K562 (cell line): Measurements from ENCODE around the gene BICC1.

Source experiments
- EZH2 ChIP-seq: IDR thresholded peaks from 2 replicates; pipeline ENCODE4 v1.6.1; 2012; ENCODE audit warnings: low read depth, mild to moderate bottlenecking, inconsistent platforms, low read length, borderline replicate concordance
- MAZ ChIP-seq, 2 experiments: fragments of 450-650 bp in 1 of 2; sonication (generic) in 1 of 2; formaldehyde crosslinking; IDR thresholded peaks in 1 of 2; conservative IDR thresholded peaks in 1 of 2; 2 replicates each; pipeline versions ENCODE4 v1.4.0 to v1.5.0; 2020; ENCODE audit warnings: mild to moderate bottlenecking in 1 of 2, missing genetic modification reagents in 1 of 2
- TF ChIP-seq, protein P1 (sequence below): fragments of 450-650 bp; IDR thresholded peaks from 2 replicates; pipeline ENCODE4 v1.7.1; 2018; ENCODE audit warnings: mild to moderate bottlenecking, low read depth; ENCODE audit not compliant: partially characterized antibody
- TF ChIP-seq, protein P2 (sequence below): fragments of 450-650 bp; formaldehyde crosslinking; conservative IDR thresholded peaks from 2 replicates; pipeline ENCODE4 v1.4.0; 2022; ENCODE audit warnings: mild to moderate bottlenecking, missing genetic modification characterization
- TF ChIP-seq, protein P3 (sequence below), 2 experiments: fragments of 450-650 bp; formaldehyde crosslinking in 1 of 2; IDR thresholded peaks; 2 replicates each; pipeline versions ENCODE4 v1.4.0 to v1.6.1; 2014 to 2020; ENCODE audit warnings: mild to moderate bottlenecking in 2 of 2, borderline replicate concordance in 1 of 2, low read depth in 1 of 2

DNA sequence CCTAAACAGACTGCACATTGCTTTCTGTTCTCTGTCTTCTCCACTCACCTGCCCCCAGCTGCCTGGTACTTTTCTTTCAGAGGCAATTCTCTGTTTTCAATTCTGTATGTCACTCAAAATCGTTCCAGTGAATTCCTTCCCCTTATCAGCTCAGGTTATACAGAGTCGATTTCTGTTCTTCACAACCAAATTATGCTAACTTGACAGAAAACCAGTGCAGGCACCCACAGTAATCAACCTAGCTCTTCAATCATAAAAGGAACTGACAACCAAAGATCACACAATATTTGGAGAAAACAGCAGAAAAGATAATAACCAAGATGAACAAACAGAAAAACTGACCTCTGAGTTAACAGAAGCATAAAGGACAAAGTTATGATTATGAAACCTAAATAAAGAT lies 360.5 kb downstream of the BICC1 start:
- TF ChIP-seq MAZ (CRISPR knock-in tag; conservative IDR thresholded peaks at IDR 0.05 in 1 of 2, IDR thresholded peaks at IDR 0.05 in 1 of 2) (no peak), EZH2 (no peak)
- TF ChIP-seq, protein P1, sequence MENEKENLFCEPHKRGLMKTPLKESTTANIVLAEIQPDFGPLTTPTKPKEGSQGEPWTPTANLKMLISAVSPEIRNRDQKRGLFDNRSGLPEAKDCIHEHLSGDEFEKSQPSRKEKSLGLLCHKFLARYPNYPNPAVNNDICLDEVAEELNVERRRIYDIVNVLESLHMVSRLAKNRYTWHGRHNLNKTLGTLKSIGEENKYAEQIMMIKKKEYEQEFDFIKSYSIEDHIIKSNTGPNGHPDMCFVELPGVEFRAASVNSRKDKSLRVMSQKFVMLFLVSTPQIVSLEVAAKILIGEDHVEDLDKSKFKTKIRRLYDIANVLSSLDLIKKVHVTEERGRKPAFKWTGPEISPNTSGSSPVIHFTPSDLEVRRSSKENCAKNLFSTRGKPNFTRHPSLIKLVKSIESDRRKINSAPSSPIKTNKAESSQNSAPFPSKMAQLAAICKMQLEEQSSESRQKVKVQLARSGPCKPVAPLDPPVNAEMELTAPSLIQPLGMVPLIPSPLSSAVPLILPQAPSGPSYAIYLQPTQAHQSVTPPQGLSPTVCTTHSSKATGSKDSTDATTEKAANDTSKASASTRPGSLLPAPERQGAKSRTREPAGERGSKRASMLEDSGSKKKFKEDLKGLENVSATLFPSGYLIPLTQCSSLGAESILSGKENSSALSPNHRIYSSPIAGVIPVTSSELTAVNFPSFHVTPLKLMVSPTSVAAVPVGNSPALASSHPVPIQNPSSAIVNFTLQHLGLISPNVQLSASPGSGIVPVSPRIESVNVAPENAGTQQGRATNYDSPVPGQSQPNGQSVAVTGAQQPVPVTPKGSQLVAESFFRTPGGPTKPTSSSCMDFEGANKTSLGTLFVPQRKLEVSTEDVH, result no peak
- TF ChIP-seq, protein P2, sequence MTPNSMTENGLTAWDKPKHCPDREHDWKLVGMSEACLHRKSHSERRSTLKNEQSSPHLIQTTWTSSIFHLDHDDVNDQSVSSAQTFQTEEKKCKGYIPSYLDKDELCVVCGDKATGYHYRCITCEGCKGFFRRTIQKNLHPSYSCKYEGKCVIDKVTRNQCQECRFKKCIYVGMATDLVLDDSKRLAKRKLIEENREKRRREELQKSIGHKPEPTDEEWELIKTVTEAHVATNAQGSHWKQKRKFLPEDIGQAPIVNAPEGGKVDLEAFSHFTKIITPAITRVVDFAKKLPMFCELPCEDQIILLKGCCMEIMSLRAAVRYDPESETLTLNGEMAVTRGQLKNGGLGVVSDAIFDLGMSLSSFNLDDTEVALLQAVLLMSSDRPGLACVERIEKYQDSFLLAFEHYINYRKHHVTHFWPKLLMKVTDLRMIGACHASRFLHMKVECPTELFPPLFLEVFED (CRISPR knock-in tag), result no peak
- TF ChIP-seq, protein P3, sequence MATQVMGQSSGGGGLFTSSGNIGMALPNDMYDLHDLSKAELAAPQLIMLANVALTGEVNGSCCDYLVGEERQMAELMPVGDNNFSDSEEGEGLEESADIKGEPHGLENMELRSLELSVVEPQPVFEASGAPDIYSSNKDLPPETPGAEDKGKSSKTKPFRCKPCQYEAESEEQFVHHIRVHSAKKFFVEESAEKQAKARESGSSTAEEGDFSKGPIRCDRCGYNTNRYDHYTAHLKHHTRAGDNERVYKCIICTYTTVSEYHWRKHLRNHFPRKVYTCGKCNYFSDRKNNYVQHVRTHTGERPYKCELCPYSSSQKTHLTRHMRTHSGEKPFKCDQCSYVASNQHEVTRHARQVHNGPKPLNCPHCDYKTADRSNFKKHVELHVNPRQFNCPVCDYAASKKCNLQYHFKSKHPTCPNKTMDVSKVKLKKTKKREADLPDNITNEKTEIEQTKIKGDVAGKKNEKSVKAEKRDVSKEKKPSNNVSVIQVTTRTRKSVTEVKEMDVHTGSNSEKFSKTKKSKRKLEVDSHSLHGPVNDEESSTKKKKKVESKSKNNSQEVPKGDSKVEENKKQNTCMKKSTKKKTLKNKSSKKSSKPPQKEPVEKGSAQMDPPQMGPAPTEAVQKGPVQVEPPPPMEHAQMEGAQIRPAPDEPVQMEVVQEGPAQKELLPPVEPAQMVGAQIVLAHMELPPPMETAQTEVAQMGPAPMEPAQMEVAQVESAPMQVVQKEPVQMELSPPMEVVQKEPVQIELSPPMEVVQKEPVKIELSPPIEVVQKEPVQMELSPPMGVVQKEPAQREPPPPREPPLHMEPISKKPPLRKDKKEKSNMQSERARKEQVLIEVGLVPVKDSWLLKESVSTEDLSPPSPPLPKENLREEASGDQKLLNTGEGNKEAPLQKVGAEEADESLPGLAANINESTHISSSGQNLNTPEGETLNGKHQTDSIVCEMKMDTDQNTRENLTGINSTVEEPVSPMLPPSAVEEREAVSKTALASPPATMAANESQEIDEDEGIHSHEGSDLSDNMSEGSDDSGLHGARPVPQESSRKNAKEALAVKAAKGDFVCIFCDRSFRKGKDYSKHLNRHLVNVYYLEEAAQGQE (IDR thresholded peaks at IDR 0.05; ENCODE audit: borderline replicate concordance), result no peak
- TF ChIP-seq, protein P3 (CRISPR knock-in tag; IDR thresholded peaks at IDR 0.05; ENCODE audit: low read depth), result no peak
